Neural cell (in vitro differentiated cells): ENCODE data around the gene TPD52L1. TPM values are rescaled to one million over a fixed set of nuclear protein-coding genes. Genes with fewer than 3 reads are reported as not detected.
A peak's percentile ranks its signal among the peaks of the same experiment; 100 is the strongest.

Experiments
- H2AFZ ChIP-seq: fragments of 200-600, 300-800 bp; sonication (generic), shearing (Covaris generic); 2 replicates; pipeline ENCODE4 v1.6.0; 2014; ENCODE audit warnings: low read depth, mild to moderate bottlenecking, antibody characterized with exemption, low read length, moderate library complexity
- H3F3A ChIP-seq: fragments of 200-600 bp; shearing (Covaris generic); 2 replicates; pipeline ENCODE4 v1.6.1; 2016; ENCODE audit warnings: mild to moderate bottlenecking, moderate library complexity, mixed read lengths, antibody characterized with exemption, low read length; ENCODE audit not compliant: insufficient read depth, poor library complexity, severe bottlenecking
- H3K27ac ChIP-seq: fragments of 200-600, 300-800 bp; sonication (generic), shearing (Covaris generic); 2 replicates; pipeline ENCODE4 v1.5.1; 2014; ENCODE audit warnings: mild to moderate bottlenecking, low read length, moderate library complexity
- H3K27me3 ChIP-seq: fragments of 300-800, 200-600 bp; sonication (generic), shearing (Covaris generic); 2 replicates; pipeline ENCODE4 v1.6.0; 2014; ENCODE audit warnings: mild to moderate bottlenecking, low read depth, low read length, moderate library complexity; ENCODE audit not compliant: insufficient read depth
- H3K36me3 ChIP-seq: fragments of 300-800, 200-600 bp; sonication (generic), shearing (Covaris generic); 2 replicates; pipeline ENCODE4 v1.5.1; 2014; ENCODE audit warnings: mild to moderate bottlenecking, antibody characterized with exemption, low read length, moderate library complexity; ENCODE audit not compliant: insufficient read depth
- H3K4me2 ChIP-seq: fragments of 300-800, 200-600 bp; sonication (generic), shearing (Covaris generic); 2 replicates; pipeline ENCODE4 v1.6.0; 2014; ENCODE audit warnings: mild to moderate bottlenecking, low read length
- H3K4me3 ChIP-seq: fragments of 300-800, 200-600 bp; sonication (generic), shearing (Covaris generic); 2 replicates; pipeline ENCODE4 v1.5.1; 2014; ENCODE audit warnings: mild to moderate bottlenecking, low read length, moderate library complexity
- H3K79me2 ChIP-seq: fragments of 200-600 bp; shearing (Covaris generic); replicated peaks from 2 replicates; pipeline ENCODE4 v1.6.0; 2014; ENCODE audit warnings: mild to moderate bottlenecking, low read length, moderate library complexity; ENCODE audit not compliant: insufficient read depth
- H3K9ac ChIP-seq: fragments of 300-800, 200-600 bp; sonication (generic), shearing (Covaris generic); 2 replicates; pipeline ENCODE4 v1.6.1; 2016; ENCODE audit warnings: mild to moderate bottlenecking, low read length, mixed read lengths
- H3K9me2 ChIP-seq: fragments of 200-600 bp; shearing (Covaris generic); 2 replicates; pipeline ENCODE4 v1.6.1; 2016; ENCODE audit warnings: mild to moderate bottlenecking, low read length, mixed read lengths; ENCODE audit not compliant: insufficient read depth
- H3K9me3 ChIP-seq: fragments of 200-600, 300-800 bp; sonication (generic), shearing (Covaris generic); 2 replicates; pipeline ENCODE4 v1.6.1; 2016; ENCODE audit warnings: mild to moderate bottlenecking, mixed run types, low read length, moderate library complexity, mixed read lengths
- H4K20me1 ChIP-seq: fragments of 200-600 bp; shearing (Covaris generic); 2 replicates; pipeline ENCODE4 v1.6.1; 2016; ENCODE audit warnings: mild to moderate bottlenecking, mixed run types; ENCODE audit not compliant: insufficient read depth
- EP300 ChIP-seq: fragments of 450-650 bp; conservative IDR thresholded peaks from 2 replicates; pipeline ENCODE4 v1.6.1; 2014; ENCODE audit warnings: antibody characterized with exemption, mild to moderate bottlenecking, moderate library complexity; ENCODE audit not compliant: poor library complexity, severe bottlenecking
- EZH2 ChIP-seq: fragments of 200-600, 300-800 bp; shearing (Covaris generic), sonication (generic); IDR thresholded peaks from 2 replicates; pipeline ENCODE4 v1.6.1; 2014; ENCODE audit warnings: antibody characterized with exemption, low read length, borderline replicate concordance, mild to moderate bottlenecking; ENCODE audit not compliant: insufficient read depth, poor library complexity, severe bottlenecking
- MXI1 ChIP-seq: fragments of 450-650 bp; conservative IDR thresholded peaks from 2 replicates; pipeline ENCODE4 v1.6.1; 2014; ENCODE audit warnings: antibody characterized with exemption, mild to moderate bottlenecking; ENCODE audit not compliant: poor library complexity, severe bottlenecking
- POLR2AphosphoS5 ChIP-seq: IDR thresholded peaks from 2 replicates; pipeline ENCODE4 v1.6.1; 2012
- RAD21 ChIP-seq: fragments of 450-650 bp; conservative IDR thresholded peaks from 2 replicates; pipeline ENCODE4 v1.6.1; 2014; ENCODE audit warnings: antibody characterized with exemption, mild to moderate bottlenecking, moderate library complexity
- REST ChIP-seq: IDR thresholded peaks from 2 replicates; pipeline ENCODE4 v1.6.1; 2012; ENCODE audit warnings: borderline replicate concordance
- SMC3 ChIP-seq: fragments of 450-650 bp; conservative IDR thresholded peaks from 2 replicates; pipeline ENCODE4 v1.6.1; 2014; ENCODE audit warnings: antibody characterized with exemption, mild to moderate bottlenecking, moderate library complexity; ENCODE audit not compliant: poor library complexity
- TAF1 ChIP-seq: IDR thresholded peaks from 2 replicates; pipeline ENCODE4 v1.6.1; 2012; ENCODE audit warnings: low read depth
- polyA plus RNA-seq: library from polyadenylated mRNA; depleted of rRNA; stranded (reverse); fragments of >200 nt; gene quantifications from 2 replicates; pipeline ENCODE4 v1.2.3, GENCODE V29; 2014
- TF ChIP-seq, protein P1 (sequence below): fragments of 450-650 bp; IDR thresholded peaks from 2 replicates; pipeline ENCODE4 v1.5.1; 2014; ENCODE audit warnings: antibody characterized with exemption, mild to moderate bottlenecking, moderate library complexity; ENCODE audit not compliant: poor library complexity, severe bottlenecking

TPD52L1 gene
- polyA plus RNA-seq, 1 donor from 2014 or later, result 8.9 TPM

DNA sequence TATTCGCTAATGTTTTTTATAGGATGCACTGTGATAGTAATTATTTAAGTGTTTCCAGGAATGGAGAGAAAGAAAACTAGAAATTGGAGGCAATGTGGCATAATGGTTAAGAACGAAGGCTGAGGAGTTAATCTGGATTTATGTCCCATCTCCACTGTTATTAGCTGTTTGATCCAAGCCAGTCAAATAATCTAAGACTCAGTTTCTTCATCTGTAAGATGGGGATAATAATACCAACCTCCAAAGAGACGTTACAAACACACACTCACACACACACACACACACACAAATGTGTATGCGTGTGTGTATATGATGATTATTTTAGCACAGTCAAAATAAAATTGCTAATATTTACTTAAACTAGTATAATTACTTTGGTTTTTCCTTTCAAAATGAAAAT lies 36.9 kb upstream of the TPD52L1 start:
- Histone ChIP-seq H2AFZ (no peak overlapping the region), H3K27me3 (no peaks in the 10 kb centered on the region), H3K4me3 (no peak overlapping the region), H3K27ac (peak overlapping the region; percentile 46), H3K9ac (no peak overlapping the region), H3K4me2 (peak overlapping the region; percentile 9), H3K9me3 (no peaks in the 10 kb centered on the region), H3F3A (no peaks in the 10 kb centered on the region), H3K36me3 (no peaks in the 10 kb centered on the region), H3K79me2 (no peaks in the 10 kb centered on the region), H3K9me2 (no peaks in the 10 kb centered on the region), H4K20me1 (no peaks in the 10 kb centered on the region)
- TF ChIP-seq RAD21 (no peak), SMC3 (no peak), POLR2AphosphoS5 (no peak), TAF1 (no peak), EZH2 (no peak), EP300 (no peak), MXI1 (no peak), REST (no peak)
- TF ChIP-seq, protein P1, sequence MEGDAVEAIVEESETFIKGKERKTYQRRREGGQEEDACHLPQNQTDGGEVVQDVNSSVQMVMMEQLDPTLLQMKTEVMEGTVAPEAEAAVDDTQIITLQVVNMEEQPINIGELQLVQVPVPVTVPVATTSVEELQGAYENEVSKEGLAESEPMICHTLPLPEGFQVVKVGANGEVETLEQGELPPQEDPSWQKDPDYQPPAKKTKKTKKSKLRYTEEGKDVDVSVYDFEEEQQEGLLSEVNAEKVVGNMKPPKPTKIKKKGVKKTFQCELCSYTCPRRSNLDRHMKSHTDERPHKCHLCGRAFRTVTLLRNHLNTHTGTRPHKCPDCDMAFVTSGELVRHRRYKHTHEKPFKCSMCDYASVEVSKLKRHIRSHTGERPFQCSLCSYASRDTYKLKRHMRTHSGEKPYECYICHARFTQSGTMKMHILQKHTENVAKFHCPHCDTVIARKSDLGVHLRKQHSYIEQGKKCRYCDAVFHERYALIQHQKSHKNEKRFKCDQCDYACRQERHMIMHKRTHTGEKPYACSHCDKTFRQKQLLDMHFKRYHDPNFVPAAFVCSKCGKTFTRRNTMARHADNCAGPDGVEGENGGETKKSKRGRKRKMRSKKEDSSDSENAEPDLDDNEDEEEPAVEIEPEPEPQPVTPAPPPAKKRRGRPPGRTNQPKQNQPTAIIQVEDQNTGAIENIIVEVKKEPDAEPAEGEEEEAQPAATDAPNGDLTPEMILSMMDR, result no peak

DNA sequence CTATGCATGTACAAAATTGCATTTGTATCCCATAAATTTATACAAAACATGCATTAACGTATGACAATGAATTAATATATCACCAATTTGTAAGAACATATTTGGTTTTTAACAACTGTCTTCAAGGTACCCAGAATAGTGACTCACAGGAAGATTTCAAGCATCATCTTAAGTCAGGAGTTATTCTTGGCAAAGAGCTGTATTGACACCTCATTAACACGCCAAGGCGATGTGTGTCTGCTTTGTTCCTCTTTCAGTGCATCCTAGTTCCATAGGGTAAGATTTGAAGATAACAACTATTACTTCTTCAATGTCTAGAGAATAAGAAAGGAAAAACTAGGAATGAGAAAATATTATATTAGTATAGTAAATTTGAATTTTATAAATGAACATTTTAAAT lies 35.8 kb upstream of the TPD52L1 start:
- no peaks in the 10 kb centered on the region for H4K20me1 ChIP-seq
- no peak overlapping the region for H2AFZ ChIP-seq

More for the DNA sequence above, 35.8 kb upstream of the TPD52L1 start:
- Histone ChIP-seq H3K9ac (no peak overlapping the region), H3K27me3 (no peaks in the 10 kb centered on the region), H3K9me2 (no peaks in the 10 kb centered on the region), H3K79me2 (no peaks in the 10 kb centered on the region), H3K27ac (peak overlapping the region; percentile 38), H3K36me3 (no peaks in the 10 kb centered on the region), H3K4me2 (no peak overlapping the region), H3K9me3 (no peaks in the 10 kb centered on the region), H3F3A (no peaks in the 10 kb centered on the region), H3K4me3 (no peak overlapping the region)
- TF ChIP-seq REST, result no peak
- TF ChIP-seq TAF1, result no peak
- TF ChIP-seq MXI1, result no peak
- TF ChIP-seq, protein P1, result no peak
- TF ChIP-seq SMC3, result no peak
- peak; percentile 59 for TF ChIP-seq POLR2AphosphoS5
